Measurements from ENCODE around the gene POU2F3. TPM values are rescaled to one million over a fixed set of nuclear protein-coding genes. Genes with fewer than 3 reads are reported as not detected.
"Not testable (repeated sequence)": the region's sequence is repeated elsewhere in the genome, so short reads cannot be mapped to it uniquely, and the experiment has no call there.

POU2F3 gene
- total RNA-seq, 1 experiment from 2014 or later: not detected

GRCh38 chr11:120245434-120245833 lies 5.5 kb downstream of the POU2F3 start:
- Histone ChIP-seq H3K4me1 (no peaks in the 10 kb centered on the region), H3K36me3 (no peaks in the 10 kb centered on the region), H3K4me3 (no peak overlapping the region), H3K27ac (no peak overlapping the region), H3K27me3 (peaks cover 4% of the 10 kb centered on the region; the same call in 1 of the 2 replicates), H3K9me3 (replicated peaks) (no peaks in the 10 kb centered on the region)
- no peak for DNase-seq

- Histone ChIP-seq H3K27ac (no peak overlapping the region), H3K4me3 (no peak overlapping the region), H3K9me3 (replicated peaks) (no peaks in the 10 kb centered on the region), H3K36me3 (no peaks in the 10 kb centered on the region), H3K27me3 (peaks cover 4% of the 10 kb centered on the region; the same call in 1 of the 2 replicates), H3K4me1 (no peaks in the 10 kb centered on the region)
- no peak for DNase-seq
These were observed 8.8 kb downstream of the POU2F3 start for GRCh38 chr11:120248551-120249278.

GRCh38 chr11:120249279-120250262 lies 9.6 kb downstream of the POU2F3 start:
- H3K4me3 ChIP-seq: no peak overlapping the region
- H3K27ac ChIP-seq: no peak overlapping the region
- no peak for DNase-seq
- H3K9me3 ChIP-seq (replicated peaks): no peaks in the 10 kb centered on the region
- no peaks in the 10 kb centered on the region for H3K4me1 ChIP-seq
- H3K27me3 ChIP-seq: peaks cover 4% of the 10 kb centered on the region; the same call in 1 of the 2 replicates
- no peaks in the 10 kb centered on the region for H3K36me3 ChIP-seq

- not testable (repeated sequence) for H3K27me3 ChIP-seq; H3K4me3 ChIP-seq; H3K36me3 ChIP-seq; H3K9me3 ChIP-seq (replicated peaks); H3K4me1 ChIP-seq; H3K27ac ChIP-seq; DNase-seq
These were observed 13.4 kb downstream of the POU2F3 start for GRCh38 chr11:120253377-120253776.

GRCh38 chr11:120254788-120255518 lies 15.0 kb downstream of the POU2F3 start:
- Histone ChIP-seq H3K36me3 (no peaks in the 10 kb centered on the region), H3K9me3 (replicated peaks) (no peaks in the 10 kb centered on the region), H3K27ac (no peak overlapping the region), H3K27me3 (no peaks in the 10 kb centered on the region; the same call in 1 of the 2 replicates), H3K4me1 (no peaks in the 10 kb centered on the region), H3K4me3 (no peak overlapping the region)
- no peak for DNase-seq

GRCh38 chr11:120255519-120255866 lies 15.6 kb downstream of the POU2F3 start:
- Histone ChIP-seq H3K27me3 (no peaks in the 10 kb centered on the region; the same call in 1 of the 2 replicates), H3K27ac (no peak overlapping the region), H3K4me1 (no peaks in the 10 kb centered on the region), H3K36me3 (no peaks in the 10 kb centered on the region), H3K9me3 (replicated peaks) (no peaks in the 10 kb centered on the region), H3K4me3 (no peak overlapping the region)
- no peak for DNase-seq

GRCh38 chr11:120256178-120256577 lies 16.2 kb downstream of the POU2F3 start:
- no peak for DNase-seq
- H3K4me3 ChIP-seq: no peak overlapping the region
- H3K9me3 ChIP-seq (replicated peaks): no peaks in the 10 kb centered on the region
- H3K27ac ChIP-seq: no peak overlapping the region
- H3K36me3 ChIP-seq: no peaks in the 10 kb centered on the region
- no peaks in the 10 kb centered on the region for H3K4me1 ChIP-seq
- H3K27me3 ChIP-seq: no peaks in the 10 kb centered on the region; the same call in 1 of the 2 replicates

GRCh38 chr11:120256779-120257178 lies 16.8 kb downstream of the POU2F3 start:
- Histone ChIP-seq H3K27ac (no peak overlapping the region), H3K36me3 (no peaks in the 10 kb centered on the region), H3K9me3 (replicated peaks) (no peaks in the 10 kb centered on the region), H3K4me3 (no peak overlapping the region), H3K4me1 (no peaks in the 10 kb centered on the region), H3K27me3 (no peaks in the 10 kb centered on the region; the same call in 1 of the 2 replicates)
- DNase-seq: no peak

- Histone ChIP-seq H3K27me3 (no peaks in the 10 kb centered on the region; the same call in 1 of the 2 replicates), H3K9me3 (replicated peaks) (no peaks in the 10 kb centered on the region), H3K4me3 (no peak overlapping the region), H3K36me3 (no peaks in the 10 kb centered on the region), H3K4me1 (no peaks in the 10 kb centered on the region), H3K27ac (no peak overlapping the region)
- DNase-seq: no peak
These were observed 17.4 kb downstream of the POU2F3 start for GRCh38 chr11:120257346-120257745.

- Histone ChIP-seq H3K4me1 (no peaks in the 10 kb centered on the region), H3K36me3 (no peaks in the 10 kb centered on the region), H3K27me3 (no peaks in the 10 kb centered on the region; the same call in 1 of the 2 replicates), H3K9me3 (replicated peaks) (no peaks in the 10 kb centered on the region), H3K4me3 (no peak overlapping the region), H3K27ac (no peak overlapping the region)
- DNase-seq: no peak
These were observed 18.7 kb downstream of the POU2F3 start for GRCh38 chr11:120258661-120259060.

GRCh38 chr11:120259241-120259640 lies 19.3 kb downstream of the POU2F3 start:
- H3K36me3 ChIP-seq: no peaks in the 10 kb centered on the region
- DNase-seq: no peak
- no peaks in the 10 kb centered on the region for H3K9me3 ChIP-seq (replicated peaks)
- H3K4me1 ChIP-seq: no peaks in the 10 kb centered on the region
- H3K27me3 ChIP-seq: no peaks in the 10 kb centered on the region; the same call in 1 of the 2 replicates
- H3K27ac ChIP-seq: no peak overlapping the region
- H3K4me3 ChIP-seq: no peak overlapping the region

GRCh38 chr11:120259988-120260565 lies 20.1 kb downstream of the POU2F3 start:
- H3K4me1 ChIP-seq: no peaks in the 10 kb centered on the region
- no peak overlapping the region for H3K4me3 ChIP-seq
- H3K27ac ChIP-seq: no peak overlapping the region
- no peaks in the 10 kb centered on the region; the same call in 1 of the 2 replicates for H3K27me3 ChIP-seq
- H3K9me3 ChIP-seq (replicated peaks): no peaks in the 10 kb centered on the region
- H3K36me3 ChIP-seq: no peaks in the 10 kb centered on the region
- DNase-seq: no peak

- DNase-seq: no peak
- H3K27me3 ChIP-seq: no peaks in the 10 kb centered on the region; the same call in 1 of the 2 replicates
These were observed 20.7 kb downstream of the POU2F3 start for GRCh38 chr11:120260616-120261015.

GRCh38 chr11:120261321-120261720 lies 21.4 kb downstream of the POU2F3 start:
- Histone ChIP-seq H3K27me3 (no peaks in the 10 kb centered on the region; the same call in 1 of the 2 replicates), H3K4me3 (no peak overlapping the region), H3K4me1 (no peaks in the 10 kb centered on the region), H3K9me3 (replicated peaks) (no peaks in the 10 kb centered on the region), H3K27ac (no peak overlapping the region), H3K36me3 (no peaks in the 10 kb centered on the region)
- DNase-seq: no peak

More at GRCh38 chr11:120260616-120261015, 20.7 kb downstream of the POU2F3 start:
- Histone ChIP-seq H3K27ac (no peak overlapping the region), H3K36me3 (no peaks in the 10 kb centered on the region), H3K9me3 (replicated peaks) (no peaks in the 10 kb centered on the region), H3K4me3 (no peak overlapping the region), H3K4me1 (no peaks in the 10 kb centered on the region)
